ENCODE data around the gene RSAD2. TPM values are rescaled to one million over a fixed set of nuclear protein-coding genes. Genes with fewer than 3 reads are reported as not detected.

Gene RSAD2
- total RNA-seq, 1 donor from 2014 or later = 3.3 TPM

DNA sequence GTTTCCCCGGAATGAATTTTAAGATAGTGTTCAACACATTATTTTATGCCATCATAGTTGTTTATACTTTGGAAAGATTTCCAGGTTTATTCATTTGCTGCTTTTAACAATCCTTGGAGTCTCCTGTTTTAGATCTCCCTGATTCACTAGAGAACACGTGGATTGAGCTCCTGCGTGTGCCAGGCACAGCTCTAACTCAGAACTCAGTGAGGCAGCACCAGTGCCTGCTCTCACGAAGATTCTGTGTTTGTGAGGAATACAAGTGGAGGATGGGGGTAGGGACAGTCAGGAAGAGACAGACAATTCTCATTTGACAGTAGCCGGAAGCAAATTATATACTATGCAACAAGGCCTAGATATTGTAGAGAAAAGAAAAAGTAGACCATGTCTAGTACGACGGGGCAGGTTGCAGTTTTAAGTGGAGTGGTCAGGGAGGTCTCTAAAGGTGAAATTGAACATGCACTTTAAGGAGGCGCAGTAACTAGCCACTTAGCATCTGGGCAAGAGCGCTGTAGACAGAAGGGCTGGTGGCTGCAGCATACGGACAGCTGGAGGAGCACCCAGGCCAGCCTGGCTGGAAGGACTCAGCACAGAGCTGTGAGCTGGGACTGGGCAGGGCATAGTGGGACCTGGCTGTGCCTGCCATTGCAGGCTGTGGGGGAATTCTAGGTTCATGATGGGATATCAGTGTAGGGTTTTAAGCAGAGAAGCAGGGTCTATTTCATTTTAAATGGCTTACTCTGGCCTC lies 63.9 kb downstream of the RSAD2 start:
- no peak for FAIRE-seq
- no peak for DNase-seq (ENCODE audit: low spot score in 2 of 2)

DNA sequence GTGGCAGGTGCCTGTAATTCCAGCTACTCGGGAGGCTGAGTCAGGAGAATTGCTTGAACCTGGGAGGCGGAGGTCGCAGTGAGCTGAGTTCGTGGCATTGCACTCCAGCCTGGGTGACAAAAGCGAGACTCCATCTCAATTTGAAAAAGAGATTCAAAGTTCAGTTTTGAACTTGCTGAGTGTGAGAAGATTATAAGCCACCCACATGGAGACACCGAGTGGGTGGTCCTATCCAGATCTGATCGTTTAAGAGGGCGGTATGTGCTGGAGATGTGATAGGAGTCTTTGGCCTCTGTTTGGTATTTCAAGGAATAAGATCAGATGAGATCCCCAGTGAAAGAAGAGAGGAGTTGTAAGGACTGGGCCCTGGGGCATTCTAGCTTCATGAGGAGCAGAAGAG lies 65.3 kb downstream of the RSAD2 start:
- FAIRE-seq (no peak), DNase-seq (ENCODE audit: low spot score in 2 of 2) (no peak)

DNA sequence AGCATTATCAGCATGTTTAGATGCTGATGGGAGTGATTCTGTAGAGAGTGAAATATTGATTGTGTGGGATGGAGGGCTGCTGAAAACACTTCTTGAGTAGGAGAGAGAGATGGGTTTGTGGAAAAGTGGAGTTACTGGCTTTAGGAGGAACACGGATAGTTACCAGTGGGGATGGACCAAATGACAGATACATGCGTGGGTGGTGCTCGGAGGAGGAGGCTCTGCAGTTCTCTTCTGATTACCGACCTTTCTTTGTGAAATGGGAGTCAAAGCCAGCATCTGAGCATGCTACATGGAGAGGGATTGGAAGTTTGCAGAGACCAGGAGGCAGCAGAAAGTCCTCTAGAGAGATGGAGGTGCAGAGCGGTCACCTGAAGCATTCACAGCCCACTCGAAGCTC lies 65.9 kb downstream of the RSAD2 start:
- DNase-seq (ENCODE audit: low spot score in 2 of 2) = no peak
- no peak for FAIRE-seq

DNA sequence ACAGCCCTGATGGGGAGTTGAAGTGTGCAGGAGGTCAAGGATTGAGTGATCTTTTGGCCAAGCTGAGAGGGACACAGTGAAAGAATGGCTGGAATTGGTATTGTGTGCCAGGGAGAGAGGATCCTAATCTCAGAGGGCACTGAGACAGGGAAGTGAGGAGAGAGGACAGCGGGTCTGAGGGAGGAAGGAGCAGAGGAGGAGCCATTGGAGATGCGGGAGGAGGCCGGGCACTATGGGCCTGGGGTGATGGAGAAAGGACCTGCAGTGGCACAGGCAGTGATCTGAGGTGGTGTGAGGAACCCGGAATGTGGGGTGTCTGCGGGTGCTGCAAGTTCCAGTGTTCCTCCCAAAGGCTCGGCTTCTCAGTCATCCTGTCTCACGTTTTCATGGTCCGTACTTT lies 66.4 kb downstream of the RSAD2 start:
- no peak for DNase-seq (ENCODE audit: low spot score in 2 of 2)
- FAIRE-seq = no peak

DNA sequence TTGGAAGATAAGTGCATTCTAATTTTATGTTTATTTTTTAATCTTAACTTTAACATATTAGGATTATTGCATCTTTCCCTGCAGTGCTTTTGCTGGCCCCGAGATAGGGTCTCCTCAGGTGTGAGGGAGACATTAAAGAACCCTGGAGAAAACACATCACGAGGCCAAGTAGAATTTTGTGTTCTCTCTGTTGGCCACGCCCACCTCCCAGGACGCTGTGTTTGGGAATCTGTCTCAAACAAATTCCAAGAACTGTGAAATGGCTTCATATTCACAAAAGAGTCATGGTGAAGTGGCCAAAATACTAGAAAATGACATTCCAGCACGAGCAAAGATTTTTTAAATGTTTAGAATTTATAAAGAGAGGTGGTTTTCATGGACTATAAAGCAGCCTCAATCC lies 67.0 kb downstream of the RSAD2 start:
- DNase-seq (ENCODE audit: low spot score in 2 of 2) = no peak
- FAIRE-seq = no peak

DNA sequence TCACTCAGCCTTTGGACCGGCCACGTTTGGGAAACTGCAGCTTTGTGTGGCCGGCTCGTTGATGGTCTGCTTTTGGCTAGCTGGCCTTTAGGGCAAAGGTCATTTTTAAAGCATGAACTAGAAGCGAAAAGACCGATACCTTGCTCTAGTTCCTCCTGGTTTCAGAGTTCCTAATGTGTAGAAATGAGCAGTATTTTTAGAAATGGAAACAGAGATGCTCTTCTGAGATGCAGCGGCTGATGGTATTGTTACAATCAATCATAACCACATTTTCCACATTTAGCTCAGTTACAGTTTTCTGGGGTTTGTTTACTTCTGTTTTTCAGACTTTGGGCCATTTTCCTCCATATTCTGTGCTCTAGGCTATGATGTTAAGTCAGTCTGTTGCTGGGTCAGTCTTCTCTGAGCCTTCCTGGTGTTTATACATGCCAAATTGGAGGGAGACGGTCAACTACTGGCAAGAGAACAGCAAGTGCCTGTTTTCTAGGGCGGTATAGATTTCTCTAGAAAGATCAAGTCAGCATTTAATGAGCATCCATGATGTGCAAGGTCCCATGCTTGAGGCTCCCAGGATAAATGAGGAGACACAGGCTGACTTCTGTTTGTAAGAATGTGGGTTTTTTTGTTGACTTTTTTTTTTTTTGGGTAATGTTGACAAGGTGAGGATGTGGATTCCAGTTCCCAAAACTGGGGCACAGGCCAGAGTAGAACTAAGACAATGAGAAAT lies 67.7 kb downstream of the RSAD2 start:
- DNase-seq (ENCODE audit: low spot score in 2 of 2) (no peak), FAIRE-seq (no peak)

DNA sequence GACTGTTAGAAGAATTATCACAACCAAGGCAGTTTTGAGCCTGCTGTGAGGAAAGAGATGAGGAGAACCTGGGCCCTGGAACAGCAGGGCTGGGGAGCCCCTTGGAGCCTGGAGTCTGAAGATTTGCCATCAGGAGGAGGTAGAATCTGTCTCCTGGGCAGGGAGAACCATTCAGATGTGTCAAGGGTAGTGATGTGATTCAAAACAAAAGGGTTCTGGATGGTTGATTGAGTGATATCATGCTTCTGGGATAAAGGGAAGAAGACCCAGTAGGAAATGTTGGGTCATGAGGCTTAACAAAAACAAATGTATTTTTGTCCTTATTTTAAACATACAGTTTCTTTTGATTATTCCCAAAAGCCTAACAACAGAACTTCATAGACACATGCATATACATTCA lies 68.2 kb downstream of the RSAD2 start:
- DNase-seq (ENCODE audit: low spot score in 2 of 2) (no peak), FAIRE-seq (no peak)

DNA sequence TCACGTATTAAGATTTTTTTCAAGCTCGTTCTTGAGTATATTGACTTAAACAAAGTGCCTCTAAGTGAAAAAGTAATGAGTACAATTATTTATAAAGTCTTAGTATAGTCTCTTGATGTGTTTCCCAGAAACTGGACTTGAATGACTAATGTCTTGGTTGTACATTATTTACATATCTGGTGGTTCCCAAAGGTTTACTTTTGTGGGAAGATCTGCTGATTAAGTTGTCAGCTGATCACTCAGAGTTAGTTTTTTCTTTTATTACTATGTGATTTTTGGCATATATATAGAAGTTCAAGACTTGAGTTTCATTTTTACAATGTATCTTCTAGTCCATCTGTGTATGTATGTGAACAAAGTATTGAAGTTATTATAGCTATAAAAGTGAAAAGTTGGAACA lies 69.1 kb downstream of the RSAD2 start:
- no peak for FAIRE-seq
- DNase-seq (ENCODE audit: low spot score in 2 of 2) = no peak

Other genes with a start within 250 kb of the RSAD2 start
- 10.2 TPM for gene CMPK2, start 11.9 kb upstream of the RSAD2 start, total RNA-seq
- 33.8 TPM for gene RNF144A, start 39.6 kb downstream of the RSAD2 start, total RNA-seq

Measured in frontal cortex (tissue), 4 donors.